HCT116 (cell line): ENCODE results near the gene CAP2. TPM values are rescaled to one million over a fixed set of nuclear protein-coding genes. Genes with fewer than 3 reads are reported as not detected.
"Not testable (repeated sequence)": the region's sequence is repeated elsewhere in the genome, so short reads cannot be mapped to it uniquely, and the experiment has no call there.

Experiments used
- ATAC-seq: fragments of 200-7000 bp; cut with Tn5 transposase; 2 replicates; pipeline ENCODE4 v1.9.1; 2020; ENCODE audit warnings: mild to moderate bottlenecking, moderate library complexity
- BruUV-seq: library from RNA; stranded (reverse); fragments of 400-500 nt; replicated peaks from 2 replicates; lab custom pipeline; 2021; lab: Mats Ljungman, UMichigan
- CTCF ChIA-PET: fragments of 300-600 bp; sonication (Branson Sonifier 250); formaldehyde crosslinking; loops from one replicate; lab custom pipeline; 2021; ENCODE audit warnings: antibody characterized with exemption; lab: Charles Lee
- POLR2A ChIA-PET: fragments of 300-600, 350-600 bp; sonication (Branson Sonifier 250); formaldehyde crosslinking; loops from one replicate; lab custom pipeline; 2021; ENCODE audit warnings: antibody characterized with exemption; lab: Charles Lee
- RAD21 ChIA-PET, 2 experiments: fragments of 300-600 bp; sonication (Branson Sonifier 250); formaldehyde crosslinking; loops; one replicate each; lab custom pipeline; 2023; ENCODE audit warnings: low total read pairs in 2 of 2; ENCODE audit not compliant: uncharacterized antibody in 2 of 2, unreplicated experiment in 2 of 2, low non-redundant PET in 1 of 2; lab: Charles Lee
- DNase-seq: peaks from one replicate; pipeline ENCODE4 v3.0.0-alpha.2; 2010; ENCODE audit warnings: low read depth, low spot score
- H2AFZ ChIP-seq: fragments of 200-600 bp; shearing (Covaris generic), sonication (generic); 2 replicates; pipeline ENCODE4 v1.6.1; 2017; ENCODE audit warnings: low read depth, mixed run types, mixed read lengths, antibody characterized with exemption, low read length; ENCODE audit not compliant: poor library complexity, severe bottlenecking
- H3K27ac ChIP-seq: 2 replicates; pipeline ENCODE4 v1.5.1; 2012; ENCODE audit warnings: low read depth, low read length
- H3K27me3 ChIP-seq: fragments of 200-600 bp; sonication (generic); 2 replicates; pipeline ENCODE4 v1.6.1; 2016; ENCODE audit warnings: mixed run types, low read length, mixed read lengths; ENCODE audit not compliant: insufficient read depth
- H3K36me3 ChIP-seq, 2 experiments: fragments of 200-500 bp in 1 of 2; fragments of 200-600 bp in 1 of 2; sonication (Bioruptor generic) in 1 of 2; sonication (generic) in 1 of 2; 2 replicates each; pipeline versions ENCODE4 v1.5.1 to v1.6.1; 2014 to 2016; ENCODE audit warnings: low read length in 2 of 2, inconsistent platforms in 1 of 2, mixed read lengths in 1 of 2, mixed run types in 1 of 2; ENCODE audit not compliant: insufficient read depth in 2 of 2, control insufficient read depth in 1 of 2
- H3K4me1 ChIP-seq, 2 experiments: fragments of 200-600 bp in 1 of 2; sonication (generic) in 1 of 2; 2 replicates each; pipeline versions ENCODE4 v1.5.1 to v1.6.1; 2012 to 2017; ENCODE audit warnings: low read length in 2 of 2, inconsistent platforms in 1 of 2, mild to moderate bottlenecking in 1 of 2, mixed read lengths in 1 of 2, mixed run types in 1 of 2, moderate library complexity in 1 of 2; ENCODE audit not compliant: insufficient read depth in 2 of 2, control insufficient read depth in 1 of 2
- H3K4me2 ChIP-seq: fragments of 200-600 bp; sonication (generic); 2 replicates; pipeline ENCODE4 v1.6.1; 2017; ENCODE audit warnings: mixed run types, low read length, mixed read lengths
- H3K4me3 ChIP-seq, 2 experiments: fragments of 200-600 bp in 1 of 2; sonication (generic) in 1 of 2; replicated peaks in 1 of 2; 2 replicates each; pipeline ENCODE4 v1.5.1; 2011 to 2016; ENCODE audit warnings: low read length in 2 of 2, control low read depth in 1 of 2, low read depth in 1 of 2, mild to moderate bottlenecking in 1 of 2, mixed read lengths in 1 of 2, mixed run types in 1 of 2
- H3K79me2 ChIP-seq: fragments of 200-600 bp; sonication (generic); 2 replicates; pipeline ENCODE4 v1.6.1; 2017; ENCODE audit warnings: mild to moderate bottlenecking, mixed run types, low read length, moderate library complexity, mixed read lengths; ENCODE audit not compliant: insufficient read depth
- H3K9ac ChIP-seq: fragments of 200-600 bp; sonication (generic); 2 replicates; pipeline ENCODE4 v1.6.1; 2016; ENCODE audit warnings: low read length, mixed read lengths
- H3K9me2 ChIP-seq: fragments of 200-600 bp; sonication (generic), shearing (Covaris generic); 2 replicates; pipeline ENCODE4 v1.6.1; 2017; ENCODE audit warnings: mixed run types, mild to moderate bottlenecking, moderate library complexity; ENCODE audit not compliant: insufficient read depth
- H3K9me3 ChIP-seq, 2 experiments: fragments of 200-500 bp in 1 of 2; fragments of 200-600 bp in 1 of 2; sonication (Bioruptor generic) in 1 of 2; sonication (generic) in 1 of 2; 2 replicates each; pipeline ENCODE4 v1.6.1; 2014 to 2017; ENCODE audit warnings: low read length in 2 of 2, mixed read lengths in 2 of 2, inconsistent platforms in 1 of 2, low read depth in 1 of 2, mild to moderate bottlenecking in 1 of 2, mixed run types in 1 of 2, moderate library complexity in 1 of 2; ENCODE audit not compliant: control insufficient read depth in 1 of 2, insufficient read depth in 1 of 2
- H4K20me1 ChIP-seq: fragments of 200-600 bp; sonication (generic), shearing (Covaris generic); 2 replicates; pipeline ENCODE4 v1.6.1; 2017; ENCODE audit warnings: mixed run types, mild to moderate bottlenecking, moderate library complexity; ENCODE audit not compliant: insufficient read depth
- CBX3 ChIP-seq: IDR thresholded peaks from 2 replicates; pipeline ENCODE4 v1.6.1; 2012; ENCODE audit warnings: low read depth
- CEBPB ChIP-seq: IDR thresholded peaks from 2 replicates; pipeline ENCODE4 v1.6.1; 2012; ENCODE audit warnings: low read depth
- EGR1 ChIP-seq: IDR thresholded peaks from 2 replicates; pipeline ENCODE4 v1.6.1; 2012; ENCODE audit warnings: low read depth
- ELF1 ChIP-seq: IDR thresholded peaks from 2 replicates; pipeline ENCODE4 v1.6.1; 2012; ENCODE audit warnings: low read depth, borderline replicate concordance
- EZH2 ChIP-seq: fragments of 200-600 bp; sonication (generic); IDR thresholded peaks from 2 replicates; pipeline ENCODE4 v1.6.1; 2017; ENCODE audit warnings: antibody characterized with exemption, mixed run types
- JUND ChIP-seq: IDR thresholded peaks from 2 replicates; pipeline ENCODE4 v1.6.1; 2012
- POLR2A ChIP-seq: IDR thresholded peaks from 2 replicates; pipeline ENCODE4 v1.7.0; 2011; ENCODE audit warnings: borderline replicate concordance; ENCODE audit not compliant: insufficient read depth, insufficient read length; ENCODE audit errors: extremely low read depth
- SIN3A ChIP-seq: IDR thresholded peaks from 2 replicates; pipeline ENCODE4 v1.6.1; 2012; ENCODE audit warnings: low read depth
- ZNF274 ChIP-seq: fragments of 200-500 bp; sonication (Bioruptor generic); IDR thresholded peaks from 2 replicates; pipeline ENCODE4 v1.6.1; 2014; ENCODE audit warnings: mild to moderate bottlenecking, low read depth, low read length, inconsistent platforms
- intact Hi-C: fragments of 100-400 bp; cut with micrococcal nuclease; formaldehyde crosslinking; loops from 2 replicates; pipeline ENCODE4 v1.10.0; 2022
- total RNA-seq: library from RNA; stranded (reverse); gene quantifications from one replicate; pipeline ENCODE4 v1.2.1, GENCODE V29; 2021; ENCODE audit not compliant: unreplicated experiment
- TF ChIP-seq, protein P1 (sequence below): IDR thresholded peaks from 2 replicates; pipeline ENCODE4 v1.6.1; 2012
- TF ChIP-seq, protein P2 (sequence below): IDR thresholded peaks from 2 replicates; pipeline ENCODE4 v1.6.1; 2012

Gene CAP2
- total RNA-seq, 1 experiment from 2014 or later = 3.8 TPM

DNA sequence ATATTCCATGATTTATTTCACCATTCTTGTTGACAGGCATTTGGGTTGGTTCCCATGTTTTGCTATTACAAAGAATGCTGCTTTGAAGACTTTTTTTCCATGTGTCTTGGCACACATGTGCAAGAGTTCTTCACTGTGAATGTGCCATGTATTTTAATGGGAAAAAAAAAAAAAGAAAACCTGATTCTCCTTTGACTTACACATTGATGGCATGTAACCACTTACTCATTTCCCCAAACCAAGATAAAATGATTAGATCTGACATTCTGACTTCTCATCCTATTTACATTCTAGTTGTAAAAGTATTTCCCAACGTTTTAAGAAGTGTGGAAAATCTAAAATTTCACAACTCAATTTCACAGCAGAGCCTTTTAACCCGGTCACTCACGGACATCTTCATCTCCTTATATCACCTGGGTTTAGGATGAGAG lies 4.4 kb downstream of the CAP2 start:
- no peak for ATAC-seq
- H3K9me3 ChIP-seq = no peaks in the 10 kb centered on the region
- no peaks in the 10 kb centered on the region for H3K27me3 ChIP-seq
- ChIA-PET CTCF (no interaction called here), RAD21 (no interaction called here), POLR2A (no interaction called here)
- BruUV-seq = no TSS peak
- intact Hi-C loops = no loop called here
- no peaks in the 10 kb centered on the region for H3K36me3 ChIP-seq
- no peak overlapping the region for H3K4me2 ChIP-seq
- H3K9ac ChIP-seq = no peak overlapping the region
- no peaks in the 10 kb centered on the region for H4K20me1 ChIP-seq
- no peak for DNase-seq
- peaks cover 12% of the 10 kb centered on the region for H3K79me2 ChIP-seq
- TF ChIP-seq, protein P1, sequence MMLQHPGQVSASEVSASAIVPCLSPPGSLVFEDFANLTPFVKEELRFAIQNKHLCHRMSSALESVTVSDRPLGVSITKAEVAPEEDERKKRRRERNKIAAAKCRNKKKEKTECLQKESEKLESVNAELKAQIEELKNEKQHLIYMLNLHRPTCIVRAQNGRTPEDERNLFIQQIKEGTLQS = no peak
- TF ChIP-seq ELF1 = no peak
- TF ChIP-seq SIN3A = no peak
- TF ChIP-seq EZH2 = no peak
- TF ChIP-seq JUND = no peak
- TF ChIP-seq ZNF274 = no peak
- TF ChIP-seq, protein P2, sequence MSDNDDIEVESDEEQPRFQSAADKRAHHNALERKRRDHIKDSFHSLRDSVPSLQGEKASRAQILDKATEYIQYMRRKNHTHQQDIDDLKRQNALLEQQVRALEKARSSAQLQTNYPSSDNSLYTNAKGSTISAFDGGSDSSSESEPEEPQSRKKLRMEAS = no peak
- no peak for TF ChIP-seq EGR1
- no peak for TF ChIP-seq CEBPB
- no peak for TF ChIP-seq CBX3
- no peak for TF ChIP-seq POLR2A
- H3K27ac ChIP-seq = no peak overlapping the region
- no peak overlapping the region for H3K4me3 ChIP-seq
- H3K9me2 ChIP-seq = no peaks in the 10 kb centered on the region
- no peak overlapping the region for H2AFZ ChIP-seq
- H3K4me1 ChIP-seq = peaks cover 12 to 13% of the 10 kb centered on the region in 2 experiments

DNA sequence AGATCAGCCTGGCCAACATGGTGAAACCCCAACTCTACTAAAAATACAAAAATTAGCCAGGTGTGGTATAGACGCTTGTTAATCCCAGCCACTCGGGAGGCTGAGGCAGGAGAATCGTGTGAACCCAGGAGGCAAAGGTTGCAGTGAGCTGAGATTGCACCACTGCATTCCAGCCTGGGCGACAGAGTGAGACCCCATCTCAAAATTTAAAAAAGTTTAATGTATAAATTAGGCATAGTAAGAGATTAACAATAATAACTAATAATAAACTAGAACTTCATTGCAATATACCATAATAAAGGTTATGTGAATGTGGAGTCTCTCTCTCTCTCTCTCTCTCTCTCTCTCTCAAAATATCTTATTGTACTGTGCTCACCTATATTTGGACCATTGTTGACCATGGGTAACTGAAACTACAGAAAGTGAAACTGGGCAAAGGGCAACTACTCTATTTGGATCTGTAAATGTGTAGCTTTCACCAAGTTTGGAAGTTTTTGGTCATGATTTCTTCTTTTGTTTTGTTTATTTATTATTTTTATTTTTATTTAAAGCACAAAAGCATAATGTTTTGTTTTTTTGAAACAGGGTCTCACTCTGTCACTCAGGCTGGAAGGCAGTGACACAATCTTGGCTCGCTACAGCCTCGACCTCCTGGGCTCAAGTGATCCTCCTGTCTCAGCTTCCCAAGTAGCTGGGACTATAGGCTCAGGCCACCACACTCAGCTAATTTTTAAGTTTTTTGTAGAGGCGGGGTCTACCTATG lies 12.0 kb downstream of the CAP2 start:
- POLR2A ChIA-PET, H3K4me2 ChIP-seq: not testable (repeated sequence)

More for the DNA sequence above, 12.0 kb downstream of the CAP2 start:
- RAD21 ChIA-PET, CTCF ChIA-PET, H4K20me1 ChIP-seq, BruUV-seq, H2AFZ ChIP-seq, H3K9me2 ChIP-seq, H3K27ac ChIP-seq, DNase-seq, ATAC-seq, H3K9me3 ChIP-seq, H3K4me3 ChIP-seq, H3K79me2 ChIP-seq, H3K9ac ChIP-seq, H3K27me3 ChIP-seq, intact Hi-C loops, H3K4me1 ChIP-seq, H3K36me3 ChIP-seq: not testable (repeated sequence)
